Measurements from ENCODE around the gene CNTNAP2. TPM values are rescaled to one million over a fixed set of nuclear protein-coding genes. Genes with fewer than 3 reads are reported as not detected.

Gene CNTNAP2
- total and polyA plus RNA-seq, 8 donors, result 0.94 to 42.5 (median 38.6) TPM

GRCh38 chr7:148121401-148121800 is 2004.8 kb downstream of the CNTNAP2 start:
- Histone ChIP-seq H3K36me3 (no peaks in the 10 kb centered on the region), H3K27ac (no peak overlapping the region), H3K4me1 (no peaks in the 10 kb centered on the region), H3K9me3 (no peaks in the 10 kb centered on the region), H3K27me3 (no peaks in the 10 kb centered on the region), H3K4me3 (no peak overlapping the region)
- DNase-seq, result no peak
- TF ChIP-seq CTCF (IDR thresholded peaks at IDR 0.05), result no peak
- intact Hi-C loops (cut with DNase I), result no loop called here
- no peak for ATAC-seq

GRCh38 chr7:148121847-148122246 is 2005.2 kb downstream of the CNTNAP2 start:
- Histone ChIP-seq H3K4me1 (no peaks in the 10 kb centered on the region), H3K27me3 (no peaks in the 10 kb centered on the region), H3K4me3 (no peak overlapping the region), H3K36me3 (no peaks in the 10 kb centered on the region), H3K27ac (no peak overlapping the region), H3K9me3 (no peaks in the 10 kb centered on the region)
- no peak for TF ChIP-seq CTCF (IDR thresholded peaks at IDR 0.05)
- ATAC-seq, result no peak
- intact Hi-C loops (cut with DNase I), result no loop called here
- no peak for DNase-seq

- H3K4me3 ChIP-seq, result no peak overlapping the region
Observed at GRCh38 chr7:148124477-148124876, 2007.9 kb downstream of the CNTNAP2 start.

GRCh38 chr7:148127374-148127773 is 2010.8 kb downstream of the CNTNAP2 start:
- ATAC-seq, result no peak
- no peak for DNase-seq
- H3K27me3 ChIP-seq, result no peaks in the 10 kb centered on the region
- H3K9me3 ChIP-seq, result no peaks in the 10 kb centered on the region
- H3K27ac ChIP-seq, result no peak overlapping the region
- no peak overlapping the region for H3K4me3 ChIP-seq
- no peaks in the 10 kb centered on the region for H3K36me3 ChIP-seq
- intact Hi-C loops (cut with DNase I), result no loop called here
- TF ChIP-seq CTCF (IDR thresholded peaks at IDR 0.05), result no peak
- H3K4me1 ChIP-seq, result no peaks in the 10 kb centered on the region

More at GRCh38 chr7:148124477-148124876, 2007.9 kb downstream of the CNTNAP2 start:
- intact Hi-C loops (cut with DNase I), result no loop called here
- Histone ChIP-seq H3K9me3 (no peaks in the 10 kb centered on the region), H3K36me3 (no peaks in the 10 kb centered on the region), H3K27me3 (no peaks in the 10 kb centered on the region), H3K27ac (no peak overlapping the region), H3K4me1 (no peaks in the 10 kb centered on the region)
- no peak for DNase-seq
- no peak for ATAC-seq
- no peak for TF ChIP-seq CTCF (IDR thresholded peaks at IDR 0.05)

GRCh38 chr7:148129023-148129422 is 2012.4 kb downstream of the CNTNAP2 start:
- TF ChIP-seq CTCF (IDR thresholded peaks at IDR 0.05), result no peak
- Histone ChIP-seq H3K36me3 (no peaks in the 10 kb centered on the region), H3K27ac (no peak overlapping the region), H3K4me1 (no peaks in the 10 kb centered on the region), H3K4me3 (no peak overlapping the region), H3K27me3 (no peaks in the 10 kb centered on the region), H3K9me3 (no peaks in the 10 kb centered on the region)
- ATAC-seq, result no peak
- intact Hi-C loops (cut with DNase I), result no loop called here
- DNase-seq, result no peak

Measured in left lung (tissue), 10 donors.